ENCODE results near the gene SH3RF3.
A peak's percentile ranks its signal among the peaks of the same experiment; 100 is the strongest.

The SH3RF3 gene

DNA sequence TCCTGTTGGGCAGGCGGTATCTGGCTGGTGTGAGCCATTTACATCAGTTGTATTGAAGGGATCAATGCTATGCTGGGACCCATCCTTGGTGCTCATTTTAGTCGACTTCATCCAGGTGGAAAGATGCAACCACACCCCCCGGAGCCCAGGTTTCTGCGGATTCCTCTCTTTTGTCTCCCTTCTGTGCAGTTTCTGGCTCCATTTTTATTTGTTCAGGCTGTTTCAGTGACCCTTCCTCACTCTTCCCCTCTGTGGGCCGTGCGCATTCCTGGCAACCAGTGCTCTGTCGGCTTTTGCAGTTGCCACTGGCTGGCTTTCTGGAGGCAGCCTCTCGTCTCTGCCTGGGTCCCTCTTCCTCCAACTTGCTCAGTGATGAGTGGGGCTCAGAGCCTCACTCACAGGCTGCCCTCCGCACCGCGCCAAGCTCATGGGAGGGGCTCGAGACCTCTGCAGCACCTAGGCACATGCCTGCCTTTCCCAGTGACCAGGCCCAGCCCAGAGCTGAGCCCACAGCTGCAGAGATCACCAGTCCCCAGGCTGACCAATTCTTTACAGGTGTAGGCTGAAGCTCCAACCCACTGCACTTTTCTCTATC lies 12.1 kb downstream of the SH3RF3 start:
- DNase-seq, result no peak

DNA sequence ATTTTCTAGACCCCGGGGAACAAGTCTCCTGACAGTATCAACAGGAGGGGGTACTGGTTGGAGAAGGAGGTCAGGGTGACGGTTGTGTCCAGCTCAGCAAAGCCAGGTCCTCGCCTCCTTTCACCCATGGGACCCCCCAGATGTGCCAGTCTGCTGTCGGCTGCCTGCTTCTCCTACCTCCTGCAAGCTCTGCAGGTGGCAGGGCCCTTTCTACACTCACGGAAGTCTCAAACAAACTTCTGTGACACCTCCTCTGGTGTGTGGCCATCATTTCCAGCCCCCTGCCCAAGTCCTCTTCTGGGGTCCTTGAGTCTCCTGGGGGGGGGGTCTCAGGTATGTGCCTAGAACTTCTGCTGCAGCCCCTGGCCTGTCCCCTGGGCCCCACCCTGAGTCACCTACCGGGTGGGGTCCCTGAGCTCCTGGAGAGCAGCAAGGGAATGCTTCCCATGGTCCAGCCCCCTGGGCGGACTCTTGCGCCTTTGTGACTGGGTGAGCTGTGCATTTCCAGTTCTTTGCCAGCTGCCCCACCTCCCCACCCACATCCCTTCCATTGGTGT lies 12.8 kb downstream of the SH3RF3 start:
- DNase-seq, result no peak

DNA sequence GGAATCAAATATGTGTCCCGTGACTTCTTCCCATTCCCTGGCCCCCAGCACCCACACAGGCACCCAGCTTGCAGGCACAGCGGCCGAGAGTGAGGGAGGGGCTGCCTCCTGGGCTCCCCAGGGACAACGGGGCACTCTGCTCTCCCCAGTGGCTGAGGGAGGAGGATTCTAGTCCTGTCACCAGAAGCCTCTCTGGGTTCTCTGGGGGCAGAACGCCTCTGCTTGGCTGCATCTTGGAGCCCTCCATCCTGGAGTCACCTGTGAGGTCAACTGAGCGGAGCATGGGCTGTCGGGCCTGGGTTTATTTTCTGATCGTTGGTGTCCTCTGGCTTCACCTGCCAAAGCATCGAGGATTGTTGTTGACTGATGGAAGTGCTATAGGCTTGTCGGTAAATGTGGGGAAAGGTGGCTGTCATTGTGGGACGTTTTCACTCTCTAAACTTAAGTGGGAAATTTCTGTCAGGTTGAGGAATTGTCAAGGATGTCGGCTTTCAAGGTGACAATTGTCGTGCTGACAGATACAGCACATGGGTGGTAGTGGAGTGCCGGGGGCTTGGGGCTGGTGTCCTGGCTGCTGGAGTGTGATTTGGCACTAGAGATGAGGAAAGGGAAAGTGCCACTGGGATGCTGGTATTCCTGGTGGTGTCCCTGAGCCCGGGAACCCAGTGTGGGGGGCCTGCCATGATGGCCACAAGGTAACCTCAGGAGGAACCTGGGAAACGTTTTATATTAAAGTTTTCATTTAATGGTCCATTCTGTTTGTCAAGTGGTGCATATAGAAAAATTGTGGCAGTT lies 13.6 kb downstream of the SH3RF3 start:
- DNase-seq, result no peak

- peak; percentile 25 to 60 for DNase-seq
Observed at GRCh38 chr2:109143214-109144187, 14.5 kb downstream of the SH3RF3 start.

- DNase-seq, result peak; percentile 19 to 48
Observed at GRCh38 chr2:109144271-109144670, 15.3 kb downstream of the SH3RF3 start.

GRCh38 chr2:109144721-109145120 lies 15.7 kb downstream of the SH3RF3 start:
- no peak for DNase-seq

- no peak for DNase-seq
Observed at GRCh38 chr2:109145286-109145685, 16.3 kb downstream of the SH3RF3 start.

GRCh38 chr2:109147405-109147804 lies 18.4 kb downstream of the SH3RF3 start:
- no peak for DNase-seq

DNA sequence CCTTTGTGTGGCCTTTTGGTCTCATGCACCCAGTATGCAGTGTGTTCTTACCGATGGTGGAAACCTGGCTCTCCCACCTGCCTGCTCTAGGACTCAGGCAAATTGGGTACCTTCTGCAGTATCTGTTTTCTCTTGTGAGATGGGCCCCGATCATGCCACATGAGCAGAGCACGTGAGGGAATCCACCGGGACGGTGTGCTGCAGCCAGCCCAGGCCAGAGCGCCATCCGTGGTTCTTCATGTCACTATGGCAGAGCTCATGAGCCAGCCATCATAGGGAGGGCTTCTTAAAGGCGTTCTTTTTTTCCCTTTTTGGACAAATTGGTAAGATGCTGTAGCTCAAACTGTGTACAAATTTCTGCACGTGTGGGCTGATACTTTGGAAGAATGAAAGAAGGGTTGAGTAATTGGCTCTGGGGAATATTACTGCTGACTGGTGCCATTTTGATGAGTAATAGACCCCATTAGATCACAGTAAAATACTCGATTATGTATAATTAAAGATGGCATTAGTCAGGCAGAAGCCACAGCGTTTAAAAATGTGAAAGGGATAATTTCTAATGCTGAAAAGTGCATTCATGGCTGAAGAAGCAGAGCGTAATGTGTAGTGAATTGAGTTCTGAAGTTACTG lies 19.2 kb downstream of the SH3RF3 start:
- no peak for DNase-seq

DNA sequence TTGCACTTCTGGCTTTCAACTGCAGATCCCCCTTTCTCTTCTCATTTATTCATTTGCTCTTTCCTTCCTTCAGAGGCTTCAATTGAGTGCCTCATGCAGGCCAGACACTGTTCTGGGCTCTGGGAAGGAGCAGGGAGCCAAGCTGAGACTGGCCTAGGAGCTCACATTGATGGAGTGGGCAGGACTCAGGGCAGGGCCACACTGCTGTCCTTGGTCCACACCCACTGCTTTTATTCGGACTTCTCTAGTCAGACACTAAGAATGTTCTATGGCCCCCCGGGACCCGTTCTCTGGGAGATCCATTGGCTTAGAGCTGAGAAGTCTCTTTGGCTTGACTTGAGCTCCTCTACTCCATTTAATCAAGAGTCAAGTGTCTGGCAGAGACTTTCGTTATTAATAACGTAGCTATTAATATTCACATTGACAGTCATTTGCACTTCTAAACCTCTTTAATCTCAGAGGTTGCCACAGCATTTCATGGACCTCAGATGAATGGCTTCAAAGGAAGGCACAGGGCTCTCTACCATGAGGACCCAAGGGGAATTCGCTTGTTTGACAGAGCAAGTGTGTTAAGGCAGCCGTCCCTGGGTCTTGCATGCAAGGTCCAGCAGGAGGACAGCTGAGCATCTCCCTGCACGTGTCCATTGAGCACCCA lies 20.1 kb downstream of the SH3RF3 start:
- DNase-seq, result no peak

GRCh38 chr2:109150559-109150958 lies 21.6 kb downstream of the SH3RF3 start:
- DNase-seq, result no peak

DNA sequence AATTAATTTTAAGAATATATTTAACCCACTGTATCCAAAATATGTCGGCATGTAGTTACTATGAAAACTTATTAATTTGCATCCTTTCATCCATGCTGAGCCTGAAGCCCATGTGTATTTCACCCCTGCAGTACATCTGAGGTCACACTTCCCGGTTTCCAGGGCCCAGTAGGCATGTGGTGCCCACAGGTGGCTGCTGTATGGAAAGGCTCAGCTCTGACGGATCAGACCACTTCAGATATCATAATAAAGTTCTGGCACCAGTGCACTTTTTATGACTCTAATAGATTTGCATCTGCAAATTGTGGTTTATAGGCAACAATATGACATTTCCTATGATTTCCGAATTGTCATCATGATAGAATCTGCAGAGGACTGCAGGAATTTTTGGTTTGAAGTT lies 22.5 kb downstream of the SH3RF3 start:
- no peak for DNase-seq

DNA sequence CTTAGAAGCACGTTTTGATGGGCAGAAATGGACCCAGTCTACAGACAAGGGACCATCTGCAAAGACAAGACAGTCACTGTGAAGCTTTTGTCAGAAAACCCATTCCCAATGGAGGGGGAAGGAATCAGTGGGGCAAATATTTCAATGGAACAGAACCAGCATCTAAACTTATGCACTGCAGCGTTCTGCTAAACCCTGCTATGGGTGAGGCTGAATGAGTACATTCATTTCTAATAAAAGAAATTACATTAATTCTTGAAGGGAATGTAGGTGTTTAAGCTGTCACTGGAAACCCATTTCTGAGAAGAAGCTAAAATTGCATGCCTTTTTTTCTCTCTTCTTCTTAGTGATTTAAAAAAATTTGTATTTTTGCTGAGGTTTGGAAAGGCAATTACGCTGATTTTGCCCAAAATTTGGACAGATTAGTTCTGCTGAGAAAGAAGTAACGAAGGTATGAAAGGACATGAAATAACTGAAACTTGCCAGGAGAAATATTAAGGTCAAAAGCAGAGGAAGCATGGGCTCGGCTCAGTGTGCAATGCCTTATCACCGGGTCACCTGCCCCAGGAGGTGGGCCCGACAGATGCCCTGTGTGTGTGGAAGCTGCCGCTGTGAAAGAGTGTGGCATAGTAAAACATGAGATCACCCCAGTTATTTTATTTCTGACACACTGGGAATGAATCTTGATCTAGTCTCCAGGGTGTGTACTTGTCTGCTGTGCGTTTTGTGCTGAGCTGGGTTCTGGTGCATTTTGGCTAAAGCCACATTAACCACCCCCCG lies 24.2 kb downstream of the SH3RF3 start:
- no peak for DNase-seq

- no peak for DNase-seq
Observed at GRCh38 chr2:109153807-109154206, 24.8 kb downstream of the SH3RF3 start.

GRCh38 chr2:109154226-109154625 lies 25.2 kb downstream of the SH3RF3 start:
- DNase-seq, result no peak

DNA sequence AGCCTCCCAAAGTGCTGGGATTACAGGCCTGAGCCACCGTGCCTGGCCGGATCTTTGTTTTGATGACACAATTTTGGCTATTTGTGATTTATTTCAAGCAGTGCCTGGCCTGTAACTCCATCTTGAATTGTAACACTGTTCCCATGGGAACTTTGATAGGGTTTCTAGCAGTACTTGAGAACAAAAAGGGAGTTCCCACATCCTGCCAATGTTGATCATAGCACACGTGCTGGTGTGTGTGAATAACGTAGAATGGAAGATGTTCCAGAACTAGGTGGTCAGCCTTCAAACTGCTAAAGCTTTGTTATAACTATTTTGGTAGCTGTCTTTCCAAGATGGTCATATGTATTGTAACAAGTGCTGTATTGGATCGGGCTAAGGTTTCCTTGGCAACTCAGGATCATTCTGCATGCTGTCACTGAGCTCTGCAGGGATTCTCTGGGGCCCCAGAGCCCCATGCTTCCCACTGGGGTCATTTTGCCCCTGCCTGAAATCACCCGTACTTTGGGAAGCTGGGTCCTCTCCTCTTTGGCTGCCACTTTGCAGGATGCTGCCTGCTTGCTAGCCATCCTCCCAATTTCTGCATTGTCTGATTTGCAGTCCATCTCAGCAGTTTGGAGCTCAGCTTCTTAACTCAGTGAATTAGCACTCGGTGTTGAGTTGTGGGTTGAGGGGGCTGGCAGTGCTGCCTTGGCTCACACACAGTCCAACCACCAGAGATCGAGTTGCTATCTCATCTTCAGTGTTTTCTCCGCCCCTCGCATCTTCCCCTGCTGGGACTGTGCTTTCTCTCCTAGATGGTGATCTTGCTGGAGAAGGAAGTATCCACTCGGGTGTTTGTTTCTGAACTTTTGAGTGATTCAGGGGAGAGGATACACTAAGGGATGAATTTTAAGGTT lies 26.8 kb downstream of the SH3RF3 start:
- no peak for DNase-seq

DNA sequence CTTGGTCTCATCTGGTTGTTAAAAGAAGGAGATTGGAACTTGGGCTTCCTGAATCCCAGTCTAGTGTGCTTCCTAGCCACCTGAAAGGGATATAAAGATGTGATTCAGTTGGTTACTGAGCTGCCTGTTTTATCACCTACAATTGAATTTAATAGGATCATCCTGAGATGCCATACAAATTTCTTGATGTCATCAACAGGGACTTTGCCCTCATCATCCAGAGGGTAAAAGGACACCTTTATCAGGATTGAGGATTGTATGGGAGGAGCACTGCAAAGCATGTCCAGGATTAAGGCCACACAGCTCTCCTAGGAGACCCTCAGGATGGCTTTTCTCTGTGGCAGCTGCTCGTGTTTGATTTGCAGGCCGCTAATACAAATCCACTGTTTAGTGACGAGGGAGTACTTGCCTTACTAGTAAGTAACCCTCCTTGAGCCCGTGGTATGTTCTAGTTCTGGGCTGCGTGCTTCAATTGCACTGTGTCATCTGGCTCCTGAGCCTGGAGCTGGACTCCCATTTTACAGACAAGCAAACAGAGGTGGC lies 28.6 kb downstream of the SH3RF3 start:
- no peak for DNase-seq

GRCh38 chr2:109158237-109158636 lies 29.2 kb downstream of the SH3RF3 start:
- DNase-seq, result no peak

- DNase-seq, result no peak
Observed at GRCh38 chr2:109159096-109159495, 30.1 kb downstream of the SH3RF3 start.

Measured in CD4-positive, alpha-beta T cell treated with Interferon alpha-2 for 1 hour (primary cell).